SK-N-SH treated with all-trans-retinoic acid at 6 μM for 48 hours (cell line): ENCODE measurements around the gene RASA4B.

Experiments
- ATAC-seq: fragments of 200-7000 bp; cut with Tn5 transposase; 3 replicates; pipeline ENCODE4 v1.9.1; 2020; ENCODE audit warnings: mild to moderate bottlenecking, moderate library complexity
- ARNTL ChIP-seq: fragments of 450-650 bp; formaldehyde crosslinking; IDR thresholded peaks from 2 replicates; pipeline ENCODE4 v1.5.0; 2020; ENCODE audit warnings: low read depth, mild to moderate bottlenecking, moderate library complexity, borderline replicate concordance
- BACH2 ChIP-seq: fragments of 250-450 bp; sonication (Bioruptor Pico); IDR thresholded peaks from 2 replicates; pipeline ENCODE4 v1.9.0; 2021; ENCODE audit warnings: mild to moderate bottlenecking, borderline replicate concordance
- CSDC2 ChIP-seq: fragments of 250-450 bp; sonication (Bioruptor Pico); IDR thresholded peaks from 2 replicates; pipeline ENCODE4 v1.5.0; 2020; ENCODE audit warnings: mild to moderate bottlenecking, moderate library complexity
- GLIS3 ChIP-seq: fragments of 250-450 bp; sonication (Bioruptor Pico); IDR thresholded peaks from 2 replicates; pipeline ENCODE4 v1.5.0; 2020; ENCODE audit warnings: mild to moderate bottlenecking, moderate library complexity
- ISL1 ChIP-seq: fragments of 250-450 bp; sonication (Bioruptor Pico); IDR thresholded peaks from 2 replicates; pipeline ENCODE4 v2.1.2; 2022; ENCODE audit warnings: mild to moderate bottlenecking, moderate library complexity
- OSR1 ChIP-seq: fragments of 250-450 bp; sonication (Bioruptor Pico); IDR thresholded peaks from 2 replicates; pipeline ENCODE4 v1.8.0; 2022; ENCODE audit warnings: moderate library complexity, mild to moderate bottlenecking, inconsistent platforms
- POU6F1 ChIP-seq: fragments of 250-450 bp; sonication (Bioruptor Pico); IDR thresholded peaks from 2 replicates; pipeline ENCODE4 v1.8.0; 2021; ENCODE audit warnings: low read depth, mild to moderate bottlenecking, moderate library complexity, borderline replicate concordance
- RARB ChIP-seq: fragments of 250-450 bp; sonication (Bioruptor Pico); IDR thresholded peaks from 2 replicates; pipeline ENCODE4 v1.8.0; 2021; ENCODE audit warnings: mild to moderate bottlenecking, moderate library complexity
- SNAI2 ChIP-seq: fragments of 250-450 bp; sonication (Bioruptor Pico); IDR thresholded peaks from 2 replicates; pipeline ENCODE4 v1.5.0; 2020; ENCODE audit warnings: mild to moderate bottlenecking, moderate library complexity
- TCF4 ChIP-seq: fragments of 250-450 bp; sonication (Bioruptor Pico); IDR thresholded peaks from 2 replicates; pipeline ENCODE4 v1.8.0; 2021; ENCODE audit warnings: mild to moderate bottlenecking, moderate library complexity, borderline replicate concordance
- TOX ChIP-seq: fragments of 250-450 bp; sonication (Bioruptor Pico); IDR thresholded peaks from 2 replicates; pipeline ENCODE4 v1.8.0; 2021; ENCODE audit warnings: mild to moderate bottlenecking, moderate library complexity, borderline replicate concordance
- TSHZ2 ChIP-seq: fragments of 250-450 bp; sonication (Bioruptor Pico); IDR thresholded peaks from 2 replicates; pipeline ENCODE4 v1.5.0; 2020; ENCODE audit warnings: mild to moderate bottlenecking, moderate library complexity
- ZC3H10 ChIP-seq: fragments of 250-450 bp; sonication (Bioruptor Pico); IDR thresholded peaks from 2 replicates; pipeline ENCODE4 v1.5.1; 2021; ENCODE audit warnings: mild to moderate bottlenecking, moderate library complexity
- ZFP3 ChIP-seq: fragments of 250-450 bp; sonication (Bioruptor Pico); IDR thresholded peaks from 2 replicates; pipeline ENCODE4 v1.5.0; 2020; ENCODE audit warnings: mild to moderate bottlenecking, moderate library complexity
- ZFP30 ChIP-seq: fragments of 450-650 bp; formaldehyde crosslinking; IDR thresholded peaks from 2 replicates; pipeline ENCODE4 v1.5.0; 2022; ENCODE audit warnings: mild to moderate bottlenecking, moderate library complexity
- ZNF70 ChIP-seq: fragments of 450-650 bp; formaldehyde crosslinking; IDR thresholded peaks from 2 replicates; pipeline ENCODE4 v1.5.0; 2020; ENCODE audit warnings: mild to moderate bottlenecking, moderate library complexity
- ZNF8 ChIP-seq: fragments of 450-650 bp; formaldehyde crosslinking; IDR thresholded peaks from 2 replicates; pipeline ENCODE4 v1.5.0; 2020; ENCODE audit warnings: mild to moderate bottlenecking, moderate library complexity
- TF ChIP-seq, protein P1 (sequence below): fragments of 250-450 bp; sonication (Bioruptor Pico); IDR thresholded peaks from 2 replicates; pipeline ENCODE4 v1.8.0; 2020; ENCODE audit warnings: mild to moderate bottlenecking, moderate library complexity, borderline replicate concordance
- TF ChIP-seq, protein P2 (sequence below): fragments of 250-450 bp; sonication (Bioruptor Pico); IDR thresholded peaks from 2 replicates; pipeline ENCODE4 v1.5.1; 2021; ENCODE audit warnings: mild to moderate bottlenecking, moderate library complexity
- TF ChIP-seq, protein P3 (sequence below): fragments of 250-450 bp; sonication (Bioruptor Pico); IDR thresholded peaks from 2 replicates; pipeline ENCODE4 v1.5.1; 2020; ENCODE audit warnings: low read depth, mild to moderate bottlenecking, moderate library complexity

Gene RASA4B

DNA sequence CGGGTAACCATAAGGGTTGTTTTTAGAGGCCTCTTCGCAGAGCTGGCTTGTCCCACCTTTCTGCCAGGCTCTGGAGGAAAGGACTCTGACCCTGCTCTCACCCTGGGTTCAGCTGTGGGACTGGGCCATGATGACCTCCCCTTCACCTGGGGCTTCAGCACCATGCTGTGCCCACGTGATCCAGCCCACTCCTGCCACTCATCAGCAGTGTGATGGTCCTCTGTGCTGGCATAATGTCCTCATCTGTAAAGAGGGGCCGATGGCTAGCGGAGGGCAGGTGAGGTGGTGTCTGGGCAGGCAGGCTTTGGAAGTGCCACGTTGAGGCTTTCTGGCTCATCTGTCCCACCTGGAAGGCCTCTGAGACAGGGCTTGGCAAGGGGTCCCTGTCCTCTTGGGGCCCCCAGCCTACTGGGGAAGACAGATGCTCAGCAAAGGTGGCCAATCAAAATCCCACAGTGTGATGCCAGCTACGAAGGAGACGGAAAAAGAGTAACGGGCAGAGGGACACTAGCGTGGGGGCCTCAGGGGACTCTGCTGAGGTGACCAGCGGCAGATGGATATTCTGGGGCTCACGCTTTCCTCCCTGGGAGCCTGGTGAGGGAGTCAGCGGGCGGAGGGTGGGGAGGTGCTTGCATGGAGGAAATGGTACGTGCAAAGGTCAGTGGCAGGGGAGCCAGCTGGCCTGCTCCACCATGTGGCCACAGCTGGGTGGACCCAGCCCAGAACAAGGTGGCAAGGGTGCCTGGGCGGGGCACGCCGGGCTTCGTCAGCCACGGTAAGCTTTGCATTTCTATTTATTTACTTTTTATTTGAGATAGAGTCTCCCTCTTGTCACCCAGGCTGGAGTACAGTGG, 47.4 kb downstream of the RASA4B start:
- no peak for ATAC-seq
- TF ChIP-seq, protein P1, sequence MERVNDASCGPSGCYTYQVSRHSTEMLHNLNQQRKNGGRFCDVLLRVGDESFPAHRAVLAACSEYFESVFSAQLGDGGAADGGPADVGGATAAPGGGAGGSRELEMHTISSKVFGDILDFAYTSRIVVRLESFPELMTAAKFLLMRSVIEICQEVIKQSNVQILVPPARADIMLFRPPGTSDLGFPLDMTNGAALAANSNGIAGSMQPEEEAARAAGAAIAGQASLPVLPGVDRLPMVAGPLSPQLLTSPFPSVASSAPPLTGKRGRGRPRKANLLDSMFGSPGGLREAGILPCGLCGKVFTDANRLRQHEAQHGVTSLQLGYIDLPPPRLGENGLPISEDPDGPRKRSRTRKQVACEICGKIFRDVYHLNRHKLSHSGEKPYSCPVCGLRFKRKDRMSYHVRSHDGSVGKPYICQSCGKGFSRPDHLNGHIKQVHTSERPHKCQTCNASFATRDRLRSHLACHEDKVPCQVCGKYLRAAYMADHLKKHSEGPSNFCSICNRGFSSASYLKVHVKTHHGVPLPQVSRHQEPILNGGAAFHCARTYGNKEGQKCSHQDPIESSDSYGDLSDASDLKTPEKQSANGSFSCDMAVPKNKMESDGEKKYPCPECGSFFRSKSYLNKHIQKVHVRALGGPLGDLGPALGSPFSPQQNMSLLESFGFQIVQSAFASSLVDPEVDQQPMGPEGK (CRISPR knock-in tag), result no peak

DNA sequence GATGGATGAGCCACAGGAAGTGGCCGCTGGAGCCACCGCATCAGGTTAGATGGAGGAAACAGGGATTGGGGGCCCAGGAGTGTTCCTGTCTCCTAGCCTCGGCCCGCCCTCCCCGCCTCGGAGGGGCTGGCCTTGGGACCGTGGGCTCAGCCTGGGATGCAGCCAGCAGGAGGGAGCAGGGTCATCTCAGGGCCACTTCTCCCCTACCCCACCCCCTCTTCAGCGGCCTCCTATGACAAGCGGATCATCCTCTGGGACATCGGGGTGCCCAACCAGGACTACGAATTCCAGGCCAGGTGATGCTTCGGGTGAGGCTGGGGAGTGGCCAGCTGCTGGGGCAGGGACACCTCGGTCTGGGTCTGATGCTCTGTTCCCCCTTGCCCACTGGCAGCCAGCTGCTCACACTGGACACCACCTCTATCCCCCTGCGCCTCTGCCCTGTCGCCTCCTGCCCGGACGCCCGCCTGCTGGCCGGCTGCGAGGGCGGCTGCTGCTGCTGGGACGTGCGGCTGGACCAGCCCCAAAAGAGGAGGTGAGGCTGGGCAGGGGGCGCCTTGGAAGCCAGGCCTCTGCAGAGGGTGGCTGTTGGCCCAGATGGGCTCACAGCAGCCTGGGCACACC, 48.1 kb downstream of the RASA4B start:
- TF ChIP-seq TCF4 (CRISPR knock-in tag) (no peak), TSHZ2 (CRISPR knock-in tag) (no peak), ISL1 (CRISPR knock-in tag) (no peak), SNAI2 (CRISPR knock-in tag) (no peak), OSR1 (CRISPR knock-in tag) (no peak), BACH2 (no peak), ZFP3 (CRISPR knock-in tag) (no peak), ZNF8 (CRISPR knock-in tag) (no peak), POU6F1 (CRISPR knock-in tag) (no peak), ARNTL (CRISPR knock-in tag) (no peak), ZC3H10 (CRISPR knock-in tag) (no peak), ZFP30 (CRISPR knock-in tag) (no peak), TOX (CRISPR knock-in tag) (no peak)
- TF ChIP-seq, protein P2, sequence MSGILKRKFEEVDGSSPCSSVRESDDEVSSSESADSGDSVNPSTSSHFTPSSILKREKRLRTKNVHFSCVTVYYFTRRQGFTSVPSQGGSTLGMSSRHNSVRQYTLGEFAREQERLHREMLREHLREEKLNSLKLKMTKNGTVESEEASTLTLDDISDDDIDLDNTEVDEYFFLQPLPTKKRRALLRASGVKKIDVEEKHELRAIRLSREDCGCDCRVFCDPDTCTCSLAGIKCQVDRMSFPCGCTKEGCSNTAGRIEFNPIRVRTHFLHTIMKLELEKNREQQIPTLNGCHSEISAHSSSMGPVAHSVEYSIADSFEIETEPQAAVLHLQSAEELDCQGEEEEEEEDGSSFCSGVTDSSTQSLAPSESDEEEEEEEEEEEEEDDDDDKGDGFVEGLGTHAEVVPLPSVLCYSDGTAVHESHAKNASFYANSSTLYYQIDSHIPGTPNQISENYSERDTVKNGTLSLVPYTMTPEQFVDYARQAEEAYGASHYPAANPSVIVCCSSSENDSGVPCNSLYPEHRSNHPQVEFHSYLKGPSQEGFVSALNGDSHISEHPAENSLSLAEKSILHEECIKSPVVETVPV (CRISPR knock-in tag), result no peak
- TF ChIP-seq, protein P3, sequence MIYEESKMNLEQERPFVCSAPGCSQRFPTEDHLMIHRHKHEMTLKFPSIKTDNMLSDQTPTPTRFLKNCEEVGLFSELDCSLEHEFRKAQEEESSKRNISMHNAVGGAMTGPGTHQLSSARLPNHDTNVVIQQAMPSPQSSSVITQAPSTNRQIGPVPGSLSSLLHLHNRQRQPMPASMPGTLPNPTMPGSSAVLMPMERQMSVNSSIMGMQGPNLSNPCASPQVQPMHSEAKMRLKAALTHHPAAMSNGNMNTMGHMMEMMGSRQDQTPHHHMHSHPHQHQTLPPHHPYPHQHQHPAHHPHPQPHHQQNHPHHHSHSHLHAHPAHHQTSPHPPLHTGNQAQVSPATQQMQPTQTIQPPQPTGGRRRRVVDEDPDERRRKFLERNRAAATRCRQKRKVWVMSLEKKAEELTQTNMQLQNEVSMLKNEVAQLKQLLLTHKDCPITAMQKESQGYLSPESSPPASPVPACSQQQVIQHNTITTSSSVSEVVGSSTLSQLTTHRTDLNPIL (CRISPR knock-in tag), result no peak
- ATAC-seq, result no peak

DNA sequence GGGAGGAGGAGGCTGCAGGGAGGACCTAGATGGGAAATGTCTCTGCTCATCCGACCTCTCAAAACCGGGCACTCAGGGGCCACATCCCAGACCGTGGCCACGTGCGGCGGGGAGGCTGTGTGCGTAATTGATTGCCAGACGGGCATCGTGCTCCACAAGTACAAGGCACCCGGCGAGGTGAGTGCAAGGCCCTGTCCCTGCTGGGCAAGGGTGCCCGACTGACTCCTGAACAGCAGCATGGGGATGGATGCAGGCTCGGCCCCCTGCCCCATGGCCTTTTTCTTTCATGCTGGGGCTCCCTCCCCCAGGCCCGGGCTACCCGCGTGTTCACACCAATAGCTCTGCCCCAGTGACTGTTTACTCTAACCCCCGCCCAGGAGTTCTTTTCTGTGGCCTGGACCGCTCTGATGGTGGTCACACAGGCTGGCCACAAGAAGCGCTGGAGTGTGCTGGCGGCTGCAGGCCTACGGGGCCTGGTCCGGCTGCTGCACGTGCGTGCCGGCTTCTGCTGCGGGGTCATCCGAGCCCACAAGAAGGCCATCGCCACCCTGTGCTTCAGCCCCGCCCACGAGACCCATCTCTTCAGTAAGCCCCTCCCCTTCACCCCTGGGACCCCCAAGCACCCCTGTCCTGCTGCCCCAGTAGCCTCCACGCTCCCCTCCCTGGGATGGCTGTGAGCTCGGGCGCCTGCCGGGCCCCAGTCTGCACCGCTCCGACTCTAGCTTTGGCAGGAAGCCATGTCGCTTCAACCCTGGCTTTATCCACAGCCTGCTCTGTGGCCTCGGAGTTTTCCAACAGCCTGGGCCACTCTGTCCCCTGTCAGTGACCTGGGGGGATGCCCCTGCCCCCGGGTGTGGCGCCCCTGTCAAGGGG, 48.9 kb downstream of the RASA4B start:
- ATAC-seq, result no peak
- TF ChIP-seq ZFP3 (CRISPR knock-in tag), result no peak
- no peak for TF ChIP-seq ZNF70 (CRISPR knock-in tag)
- no peak for TF ChIP-seq TSHZ2 (CRISPR knock-in tag)
- TF ChIP-seq GLIS3 (CRISPR knock-in tag), result no peak
- no peak for TF ChIP-seq BACH2
- TF ChIP-seq CSDC2 (CRISPR knock-in tag), result no peak
- TF ChIP-seq ZFP30 (CRISPR knock-in tag), result no peak
- TF ChIP-seq, protein P1 (CRISPR knock-in tag), result no peak
- no peak for TF ChIP-seq ZNF8 (CRISPR knock-in tag)
- TF ChIP-seq RARB (CRISPR knock-in tag), result no peak
- TF ChIP-seq ARNTL (CRISPR knock-in tag), result no peak
- TF ChIP-seq OSR1 (CRISPR knock-in tag), result no peak
- no peak for TF ChIP-seq ZC3H10 (CRISPR knock-in tag)
- no peak for TF ChIP-seq SNAI2 (CRISPR knock-in tag)
